Mammary epithelial cell (primary cell): ENCODE data around the gene NARF.
"Not testable (repeated sequence)": the region's sequence is repeated elsewhere in the genome, so short reads cannot be mapped to it uniquely, and the experiment has no call there.

Experiments
- CTCF ChIP-seq, 2 donors: IDR thresholded peaks in 1 of 2; conservative IDR thresholded peaks in 1 of 2; 2 replicates each; pipeline ENCODE4 v1.5.1; 2011 to 2012; ENCODE audit warnings: inconsistent platforms in 2 of 2, low read length in 2 of 2, mild to moderate bottlenecking in 2 of 2, control low read depth in 1 of 2, low read depth in 1 of 2; ENCODE audit not compliant: insufficient read depth in 1 of 2; ENCODE audit errors: extremely low read depth in 1 of 2
- EZH2 ChIP-seq: IDR thresholded peaks from 2 replicates; pipeline ENCODE4 v1.6.1; 2012; ENCODE audit warnings: low read length, inconsistent platforms, borderline replicate concordance

- TF ChIP-seq EZH2; CTCF (conservative IDR thresholded peaks at IDR 0.05 in 1 of 2, IDR thresholded peaks at IDR 0.05 in 1 of 2; ENCODE audit: extremely low read depth in 1 of 2, insufficient read depth in 1 of 2, low read depth in 1 of 2, low read length in 2 of 2): not testable (repeated sequence)
These were observed 4.8 kb upstream of the NARF start for GRCh38 chr17:82453706-82454105.
